NCI-H1930 (cell line): ENCODE results near the gene ALX4.

Experiments used
- DNase-seq, 2 experiments: peaks; one replicate each; lab custom pipeline; 2025; lab: John Stamatoyannopoulos, UW

ALX4 gene

DNA sequence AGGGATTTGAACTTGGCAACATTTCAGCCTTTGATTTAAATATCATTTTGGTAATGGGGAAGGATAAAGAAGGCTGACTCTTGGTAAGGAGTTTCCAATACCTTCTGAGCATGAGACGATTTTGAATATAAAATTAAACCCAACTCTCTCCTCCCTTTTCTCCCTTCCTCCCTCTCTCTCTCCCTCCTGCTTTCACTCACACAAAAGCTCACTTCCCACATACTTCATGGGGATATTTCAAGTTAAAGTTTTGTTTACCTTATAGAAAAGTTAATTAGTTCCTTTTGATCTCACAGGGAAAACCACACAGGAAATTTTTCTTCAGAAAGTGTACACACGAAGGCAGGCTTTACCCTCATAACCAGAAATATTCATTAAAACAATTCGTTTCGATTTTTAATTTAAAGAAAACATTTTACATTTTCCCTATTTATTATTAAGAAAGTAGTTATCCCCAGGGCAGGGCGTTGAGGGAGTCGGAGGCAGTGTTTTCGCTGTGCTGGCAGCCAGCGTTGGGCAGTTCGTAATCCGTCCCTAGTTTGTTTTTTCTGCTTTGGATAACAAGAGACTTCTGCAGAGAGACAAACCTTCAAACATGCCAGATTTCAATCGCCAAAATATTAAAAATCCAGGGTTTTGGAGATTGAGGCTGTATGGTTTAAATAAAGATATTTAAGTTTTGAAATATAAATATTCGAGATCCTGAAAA is 25.3 kb upstream of the ALX4 start:
- DNase-seq, result no peak

DNA sequence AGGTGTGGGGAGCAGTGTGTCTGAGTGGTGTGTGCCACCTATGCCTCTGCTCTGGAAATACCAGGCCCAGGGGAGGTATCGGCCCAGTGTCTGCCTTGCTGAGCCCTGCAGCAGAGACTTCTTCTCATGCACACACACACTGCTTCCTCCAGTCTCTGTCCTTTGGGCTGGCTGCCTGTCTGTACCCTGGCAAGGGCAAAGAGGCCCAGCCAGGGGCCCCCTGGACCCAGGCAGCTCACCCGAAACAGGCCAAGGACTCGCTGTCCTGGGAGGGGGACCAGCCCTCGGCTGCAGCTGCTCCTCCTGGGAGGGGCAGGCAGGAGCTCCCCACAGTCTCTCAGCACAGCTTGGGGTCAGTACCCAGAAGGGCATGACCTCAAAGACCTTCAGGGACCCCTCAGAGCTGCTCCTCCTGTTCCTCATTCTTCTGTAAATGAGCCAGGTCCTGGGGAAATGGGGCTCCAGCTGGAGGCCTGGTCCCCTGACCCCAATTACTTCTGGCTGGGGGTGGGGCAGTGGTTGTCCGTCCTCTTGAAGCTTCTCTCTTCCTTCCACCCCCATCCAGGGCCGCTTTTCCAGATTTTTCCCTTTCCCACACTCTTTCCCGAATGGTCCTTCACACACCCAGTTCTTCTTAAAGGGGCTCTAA is 24.5 kb upstream of the ALX4 start:
- DNase-seq, result no peak

DNA sequence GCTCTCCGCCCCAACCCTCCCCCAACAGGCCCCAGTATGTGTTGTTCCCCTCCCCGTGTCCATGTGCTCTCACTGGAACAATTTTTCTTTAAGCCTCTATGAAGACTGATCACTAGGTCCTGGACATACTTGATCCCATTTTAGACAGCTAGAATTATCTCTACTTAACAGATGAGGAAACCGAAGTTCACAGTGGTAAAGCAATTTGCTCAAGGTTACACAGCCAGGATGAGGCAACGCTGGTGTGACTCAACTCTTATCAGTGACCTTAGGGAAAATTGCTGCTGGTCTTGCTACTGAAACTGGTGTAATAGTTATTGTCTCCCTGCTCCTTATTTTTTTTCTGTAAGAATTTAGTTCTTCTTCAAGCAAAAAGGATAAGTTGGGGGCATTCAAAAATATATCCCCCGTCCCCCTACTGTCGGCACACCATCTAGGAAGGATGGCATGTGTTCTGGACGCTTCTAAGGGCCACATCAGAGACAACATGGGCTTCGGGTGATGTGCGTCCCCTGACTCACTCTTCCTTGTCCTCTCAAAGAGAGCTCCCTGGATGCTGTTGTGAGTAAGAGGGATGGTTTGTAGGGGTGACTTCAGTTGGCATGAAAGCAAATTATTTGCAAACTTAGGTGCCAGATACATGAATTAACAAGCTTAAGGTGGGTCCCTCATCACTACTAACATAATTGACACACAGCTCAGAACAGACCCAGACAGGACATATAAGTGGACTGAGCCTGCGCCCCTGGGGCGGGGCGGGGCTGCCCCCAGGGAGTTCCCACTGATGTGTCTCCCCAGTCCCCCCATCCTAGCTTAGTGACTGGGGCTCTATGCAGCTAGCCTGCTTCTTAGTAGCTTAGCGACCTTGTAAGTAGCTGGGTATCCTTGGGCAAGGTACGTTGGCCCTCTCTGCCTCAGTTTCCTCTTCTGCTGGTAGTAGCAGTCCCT is 23.6 kb upstream of the ALX4 start:
- no peak for DNase-seq

DNA sequence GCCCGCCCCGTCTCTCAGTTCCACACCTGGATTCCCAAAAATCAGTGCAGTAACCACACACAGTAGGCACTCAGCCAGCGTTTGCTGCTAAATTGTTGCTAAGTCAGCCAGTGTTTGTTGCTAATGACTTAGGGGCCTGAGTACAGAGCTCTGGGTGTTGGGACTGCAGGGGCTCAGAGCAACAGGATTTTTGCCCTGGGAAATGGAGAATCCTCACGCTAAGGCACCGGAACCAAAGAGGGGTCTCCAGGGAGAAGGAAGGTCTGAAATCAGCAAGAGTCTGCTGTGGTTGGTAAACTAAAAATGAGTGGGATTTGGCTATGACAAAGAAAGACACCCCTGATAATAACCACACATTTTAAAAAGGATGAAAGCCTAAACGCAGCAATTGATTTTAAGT is 22.7 kb upstream of the ALX4 start:
- no peak for DNase-seq

DNA sequence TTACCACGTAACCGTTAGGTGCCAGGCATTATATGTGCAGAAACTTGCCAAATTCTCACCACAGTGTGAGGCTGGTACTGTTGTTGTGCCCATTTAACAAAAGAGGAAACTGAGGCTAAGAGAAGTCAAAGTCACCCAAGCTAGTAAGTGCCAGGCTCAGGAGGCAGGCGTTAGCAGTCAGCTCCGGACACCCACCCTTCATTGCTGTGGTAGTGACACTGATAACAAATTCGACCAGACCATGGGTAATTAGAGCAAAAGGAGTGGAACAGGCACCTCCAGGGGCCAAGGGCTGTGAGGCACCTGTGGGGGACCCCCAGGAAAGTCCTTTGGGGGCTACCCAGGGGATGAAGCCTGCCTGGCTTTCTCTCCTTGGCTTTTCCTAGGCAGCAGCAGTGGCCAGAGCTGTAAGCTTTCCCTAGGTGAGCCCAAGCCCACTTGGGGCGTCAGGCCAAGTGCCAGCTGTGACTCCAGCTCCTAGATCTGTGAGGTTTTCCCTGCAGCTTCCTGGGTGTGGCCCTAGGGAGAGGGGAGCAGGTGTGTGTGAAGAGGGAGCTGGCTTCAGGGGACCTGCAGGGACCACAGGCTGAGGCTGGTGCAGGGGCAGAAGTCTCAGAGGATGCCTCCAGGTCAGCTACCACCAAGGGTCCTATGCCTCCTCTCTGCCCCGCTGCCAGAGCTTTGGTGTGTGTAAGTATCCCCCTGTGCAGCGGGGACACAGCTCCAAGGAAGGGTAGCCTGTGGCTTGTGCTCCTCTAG is 19.7 kb upstream of the ALX4 start:
- DNase-seq, result no peak

DNA sequence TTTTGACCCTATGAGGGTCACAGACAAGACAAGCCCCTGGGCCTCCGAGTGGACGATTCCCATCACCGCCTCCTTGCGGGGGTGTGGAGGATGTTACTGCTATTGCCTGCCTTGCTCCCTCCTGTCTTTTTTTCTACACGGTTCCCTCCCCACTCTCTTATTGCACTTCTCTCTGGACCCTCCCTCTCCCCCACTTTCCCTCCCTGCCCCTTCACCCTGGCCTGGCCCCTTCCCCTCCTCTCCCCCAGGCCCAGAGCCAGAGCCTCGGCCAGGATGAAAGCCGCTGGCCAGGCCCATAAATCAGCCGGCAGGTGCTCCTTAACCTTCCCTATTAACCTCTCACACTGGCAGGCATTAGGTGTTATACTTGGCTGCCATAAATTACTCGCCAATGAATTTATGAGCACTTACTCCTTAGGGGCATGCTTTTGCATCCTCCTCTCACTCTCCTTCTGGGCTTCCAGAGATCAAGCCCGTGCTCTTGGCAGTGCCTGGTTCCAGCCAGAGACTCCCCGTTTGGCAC is 18.3 kb upstream of the ALX4 start:
- no peak for DNase-seq

DNA sequence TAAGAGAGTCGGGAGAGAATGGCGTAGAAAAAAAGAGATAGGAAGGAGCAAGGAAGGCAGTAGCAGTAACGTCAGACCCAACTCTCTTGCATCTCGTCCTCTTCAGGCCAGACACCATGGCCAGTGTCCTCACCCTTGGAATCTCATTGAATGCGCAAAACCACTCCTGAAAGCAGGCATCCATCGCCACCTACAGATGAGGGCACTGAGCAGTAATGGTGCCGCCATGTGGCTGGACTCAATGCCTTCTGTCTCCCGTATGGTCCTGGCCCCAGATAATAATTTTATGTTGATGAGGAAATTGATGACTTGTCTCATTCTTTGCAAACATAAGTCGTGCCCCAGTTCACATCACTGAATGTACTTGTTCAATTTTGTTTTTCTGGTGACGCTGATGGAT is 17.8 kb upstream of the ALX4 start:
- DNase-seq, result no peak

DNA sequence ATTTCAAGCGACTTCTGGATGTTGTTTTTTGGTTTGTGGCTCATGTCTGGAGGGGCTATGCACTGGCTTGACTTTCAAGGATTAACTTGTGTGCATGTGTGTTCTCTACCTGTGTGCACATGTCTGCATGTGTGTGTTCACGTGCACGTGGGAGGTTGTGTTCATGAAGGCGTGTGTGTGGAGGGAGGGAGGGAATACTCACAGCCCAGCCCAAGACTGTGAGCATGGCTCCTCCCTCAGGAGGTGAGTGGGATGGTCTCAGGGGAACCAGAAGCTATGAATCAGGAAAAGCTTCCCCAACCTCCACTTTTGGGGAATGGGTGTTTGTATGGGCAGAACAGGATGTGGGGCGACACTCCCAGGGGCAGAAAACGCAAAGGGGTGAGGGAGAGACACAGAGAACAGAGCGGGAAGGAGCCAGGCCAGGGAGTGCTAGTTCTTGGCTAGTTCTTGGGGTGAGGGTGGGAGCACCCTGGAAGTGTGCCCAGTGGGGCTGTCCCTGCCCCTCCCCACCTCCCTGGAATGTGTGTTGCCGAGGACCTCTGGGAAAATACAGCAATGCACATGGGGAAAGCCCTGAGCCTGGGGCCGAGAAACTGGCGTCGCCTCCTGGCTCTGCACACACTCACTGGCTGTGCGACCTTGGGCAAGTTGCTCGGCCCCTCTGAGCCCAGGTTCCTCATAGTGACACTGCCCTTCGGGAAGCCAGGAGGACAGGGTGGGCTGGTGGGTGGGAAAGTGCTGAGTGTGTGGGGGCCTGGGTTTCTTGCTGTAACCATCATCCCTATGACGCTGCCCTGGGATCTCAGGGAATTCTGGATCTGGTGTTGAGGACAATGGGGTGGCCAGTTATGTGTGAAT is 16.9 kb upstream of the ALX4 start:
- DNase-seq, result no peak

DNA sequence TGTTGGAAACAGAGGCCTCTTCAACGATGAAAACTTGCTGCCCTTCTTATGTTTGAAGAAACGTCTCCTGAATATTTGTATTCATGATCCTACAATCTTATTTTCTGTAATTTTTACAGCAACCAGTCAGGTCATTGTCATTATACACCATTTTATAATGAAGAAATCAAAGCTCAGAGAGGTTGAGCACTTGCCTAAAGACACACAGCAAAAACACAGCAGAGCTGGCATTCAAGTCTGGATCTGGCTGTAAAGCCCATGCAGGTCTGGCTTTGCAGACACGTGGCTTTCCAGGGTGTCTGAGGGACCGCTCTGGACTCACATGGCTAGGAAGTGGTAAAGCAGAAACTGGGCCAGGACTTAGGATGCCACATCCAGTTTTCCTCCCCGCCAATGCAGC is 15.8 kb upstream of the ALX4 start:
- no peak for DNase-seq

DNA sequence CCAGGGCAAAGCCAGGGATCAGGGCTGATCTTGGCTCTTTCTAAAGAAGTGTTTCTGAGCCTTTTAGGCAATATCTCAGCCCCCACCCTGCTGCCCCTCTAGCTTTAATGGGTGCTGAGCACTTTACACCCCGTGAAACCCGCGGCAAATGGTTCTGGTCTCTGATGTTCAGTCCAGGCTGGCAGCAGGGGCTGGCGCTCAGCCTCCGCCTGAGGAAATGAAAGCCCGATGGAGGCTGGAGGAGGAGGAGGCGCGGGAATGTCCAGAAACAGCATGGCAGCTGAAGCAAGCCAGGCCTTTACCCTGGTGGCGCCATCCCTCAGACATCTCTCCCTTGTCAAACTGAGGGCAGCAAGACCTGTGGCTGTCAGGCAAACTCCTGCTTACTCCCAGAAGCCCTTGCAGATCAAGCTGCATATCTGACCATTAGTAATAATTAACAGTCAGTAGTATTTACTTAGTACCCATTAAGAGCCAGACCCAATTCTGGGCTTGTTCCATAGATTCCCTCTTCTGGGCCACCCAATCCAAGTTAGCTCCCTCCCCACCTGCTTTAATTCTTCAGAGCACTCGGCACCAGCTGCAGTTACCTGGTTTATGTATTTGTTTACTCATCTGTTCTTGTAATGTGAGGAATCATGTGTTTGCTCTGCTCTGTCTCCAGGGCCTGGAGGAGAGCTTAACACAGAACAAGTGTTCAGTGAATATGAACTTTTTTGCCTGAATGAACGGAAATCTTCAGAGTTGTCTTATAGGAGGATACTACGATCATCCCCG is 15.0 kb upstream of the ALX4 start:
- DNase-seq, result no peak

DNA sequence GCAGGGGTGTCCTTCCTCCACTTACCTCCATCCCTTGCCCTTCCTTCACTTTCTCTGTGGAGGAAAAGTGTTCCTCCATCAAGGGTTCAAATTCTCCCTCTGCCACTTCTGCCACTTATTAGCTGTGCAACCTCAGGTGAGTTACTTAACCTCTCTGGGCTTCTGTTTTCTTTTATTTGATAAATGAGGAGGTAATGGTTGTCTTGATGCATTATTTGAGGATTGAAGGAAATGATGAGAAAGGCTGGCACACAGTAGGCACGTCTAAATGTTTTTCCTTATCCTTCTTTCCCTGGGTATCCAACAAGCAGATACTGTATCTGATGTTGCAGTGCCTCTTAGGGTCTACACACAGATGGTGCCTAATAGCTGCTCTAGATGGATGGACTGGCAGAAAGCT is 14.3 kb upstream of the ALX4 start:
- DNase-seq, result no peak

DNA sequence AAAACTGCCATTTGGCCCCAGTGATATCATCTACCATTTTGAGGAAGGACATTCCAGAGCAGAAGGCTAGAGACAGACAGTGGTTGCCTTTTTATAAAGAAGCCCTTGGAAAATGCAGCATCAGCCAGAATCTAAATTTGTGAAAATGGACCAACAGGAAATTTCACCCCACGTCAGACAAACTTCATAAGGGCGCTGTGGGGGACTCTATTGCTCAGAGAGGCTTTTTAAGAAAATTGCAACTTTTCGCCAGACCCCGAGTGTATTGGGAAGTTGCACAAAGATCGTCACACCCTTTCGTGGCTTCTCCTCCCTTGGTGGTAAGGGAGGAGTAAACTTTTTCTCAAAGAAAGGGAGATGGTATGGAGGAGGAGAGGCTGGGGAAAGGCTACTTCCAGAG is 12.3 kb upstream of the ALX4 start:
- no peak for DNase-seq

DNA sequence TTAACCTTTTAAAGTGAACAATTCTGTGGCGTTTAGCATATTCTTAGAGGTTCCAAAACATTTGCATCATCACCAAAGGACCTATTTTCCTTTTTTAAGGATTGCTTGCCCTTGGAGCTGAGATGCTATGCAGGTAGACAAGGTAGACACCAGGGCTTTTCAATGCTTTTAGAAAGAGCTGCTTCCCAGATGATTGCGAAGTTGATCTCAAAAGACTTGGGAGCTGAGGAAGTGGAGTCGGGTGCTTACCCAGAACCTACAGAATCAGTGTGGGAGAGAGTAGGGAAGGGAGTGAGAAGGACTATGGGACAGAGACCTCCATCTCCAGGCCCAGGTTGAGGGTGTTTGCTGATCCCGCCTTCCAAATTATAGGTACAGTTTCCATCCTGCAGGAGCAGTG is 11.1 kb upstream of the ALX4 start:
- no peak for DNase-seq

DNA sequence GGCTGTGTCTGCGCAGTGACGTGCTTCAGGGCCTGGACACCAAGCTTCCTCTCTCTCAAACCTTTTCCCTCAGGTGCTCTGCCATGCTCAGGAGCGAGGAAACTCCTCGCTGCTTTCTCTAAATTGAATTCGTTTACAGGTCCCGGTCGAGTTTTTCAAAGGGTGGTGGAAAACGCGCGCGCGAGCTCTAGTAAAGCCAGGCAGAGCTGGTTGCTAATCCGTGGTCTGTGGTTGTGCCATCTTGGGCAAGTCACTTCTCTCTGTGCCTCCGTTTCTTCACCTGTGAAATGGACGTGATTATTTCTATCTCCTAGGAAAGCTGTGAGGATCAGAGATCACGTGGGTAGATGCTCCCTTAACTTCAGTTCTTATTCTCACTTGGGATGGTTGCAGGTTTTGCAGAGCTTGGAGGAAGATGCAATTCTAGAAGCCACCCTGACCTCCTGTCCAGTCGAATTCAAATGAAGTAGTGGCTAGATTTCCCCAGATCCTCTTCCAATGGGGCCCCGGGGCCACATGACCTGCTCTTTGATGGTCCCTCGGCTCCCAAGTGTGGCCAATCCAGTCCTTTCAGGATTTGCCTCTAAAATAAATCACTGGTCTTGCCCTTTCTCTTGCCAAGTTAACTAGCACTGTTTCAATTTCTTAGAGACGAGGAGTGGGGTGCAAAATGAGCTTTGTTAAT is 10.5 kb upstream of the ALX4 start:
- DNase-seq, result no peak

DNA sequence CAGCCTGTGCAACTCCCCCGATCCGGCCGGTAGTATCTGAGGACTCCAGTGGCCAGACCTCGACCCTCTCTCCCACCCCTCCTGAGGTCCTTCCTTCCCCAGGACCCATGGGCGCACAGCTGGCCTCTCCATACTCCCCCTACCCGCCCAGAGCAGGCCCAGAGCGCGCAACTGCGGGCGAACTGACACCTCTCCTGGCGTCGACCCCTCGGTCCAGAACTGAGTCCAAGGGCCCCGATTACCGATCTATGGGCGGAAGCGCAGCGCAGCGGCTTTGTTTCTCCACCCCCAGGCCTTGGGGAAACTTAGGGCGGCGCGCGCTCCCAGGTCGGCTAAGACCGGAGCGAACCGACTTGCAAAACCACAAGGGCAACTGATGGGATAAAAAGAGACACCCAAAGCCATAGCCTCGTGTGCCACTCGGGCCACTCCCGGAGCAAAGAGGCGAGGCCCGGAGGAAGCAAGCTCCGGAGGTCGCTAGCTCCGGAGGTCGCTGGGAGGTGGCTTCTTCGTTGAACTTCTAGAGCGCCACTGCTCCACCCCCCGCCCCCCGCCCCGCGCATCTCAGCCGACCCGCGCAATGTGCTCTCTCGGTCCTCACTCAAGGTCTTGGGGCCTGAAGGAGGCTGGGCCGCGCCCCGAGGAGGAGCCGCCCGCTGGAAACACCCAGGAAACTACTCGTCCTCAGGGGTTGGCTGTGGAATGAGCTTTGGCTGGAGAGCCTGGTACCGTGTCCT is 9.8 kb upstream of the ALX4 start:
- no peak for DNase-seq

DNA sequence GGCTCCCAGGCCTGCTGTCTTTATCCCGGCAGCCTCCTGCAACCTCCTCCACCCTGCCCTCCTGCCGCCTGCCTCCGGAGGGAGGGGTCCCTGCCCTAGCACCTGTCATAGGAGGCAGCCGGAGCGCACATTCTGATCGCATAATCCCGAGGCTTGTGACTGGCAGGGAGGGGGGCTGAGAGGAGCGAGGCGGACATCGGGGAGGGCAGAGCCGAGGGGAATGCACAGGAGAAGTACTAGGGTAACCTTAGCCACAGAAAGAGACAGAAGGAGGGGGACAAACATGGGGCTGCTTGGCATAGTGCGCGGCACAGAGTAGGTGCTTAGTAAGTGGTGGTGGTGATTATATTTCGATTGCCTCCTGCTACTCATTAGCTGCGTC is 9.2 kb upstream of the ALX4 start:
- no peak for DNase-seq

DNA sequence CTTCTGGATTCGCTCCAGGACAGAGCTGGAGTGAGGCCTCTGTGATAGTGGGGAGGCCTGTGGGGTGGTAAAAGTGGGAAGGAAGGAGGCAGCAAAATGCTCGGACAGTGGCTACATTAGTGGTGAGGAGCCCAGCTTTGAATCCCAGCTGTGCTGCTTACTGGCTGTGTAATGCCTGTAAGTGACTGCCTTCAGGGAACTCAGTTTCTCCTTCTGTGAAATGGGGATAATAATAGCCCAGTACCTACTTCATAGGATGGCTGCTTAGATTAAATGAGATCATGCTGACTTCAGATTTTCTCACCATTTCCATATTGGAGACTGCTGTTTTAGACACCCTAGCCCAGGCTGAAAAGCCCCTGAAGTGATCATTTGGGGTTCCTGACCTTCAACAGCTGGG is 8.4 kb upstream of the ALX4 start:
- no peak for DNase-seq

DNA sequence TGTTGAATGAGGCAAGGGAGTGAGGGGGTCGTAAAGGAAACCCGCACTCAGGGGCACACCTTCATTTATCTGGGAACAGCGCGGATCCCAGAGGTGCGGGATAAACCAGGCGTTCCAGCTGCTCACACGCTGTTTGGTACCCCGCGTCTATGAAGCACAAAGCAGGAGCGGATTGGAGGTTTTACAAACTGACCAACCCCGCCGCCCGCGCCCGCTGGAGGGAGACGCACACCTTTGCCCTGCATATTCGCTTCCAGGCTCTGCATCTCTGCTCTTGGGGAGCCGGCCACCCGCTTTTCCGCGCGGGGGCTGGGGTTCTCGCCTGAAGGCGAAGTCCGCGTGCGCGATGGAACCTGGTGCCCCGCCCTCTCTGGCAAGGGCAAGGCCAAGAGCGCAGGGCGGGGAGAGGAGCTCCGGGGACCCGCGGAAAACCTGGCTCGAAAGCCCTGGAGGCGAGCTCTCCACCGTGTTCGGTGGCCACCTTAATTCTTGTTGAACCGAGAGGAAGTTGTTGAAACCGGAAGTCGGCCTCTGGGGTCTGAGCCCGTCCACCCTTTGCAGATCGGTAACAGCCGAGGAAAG is 6.8 kb upstream of the ALX4 start:
- DNase-seq, result peak; percentile 31 to 36
